Measurements from ENCODE around the gene CPB2. TPM values are rescaled to one million over a fixed set of nuclear protein-coding genes. Genes with fewer than 3 reads are reported as not detected.

The CPB2 gene
- total RNA-seq, 1 donor from 2014 or later: not detected

DNA sequence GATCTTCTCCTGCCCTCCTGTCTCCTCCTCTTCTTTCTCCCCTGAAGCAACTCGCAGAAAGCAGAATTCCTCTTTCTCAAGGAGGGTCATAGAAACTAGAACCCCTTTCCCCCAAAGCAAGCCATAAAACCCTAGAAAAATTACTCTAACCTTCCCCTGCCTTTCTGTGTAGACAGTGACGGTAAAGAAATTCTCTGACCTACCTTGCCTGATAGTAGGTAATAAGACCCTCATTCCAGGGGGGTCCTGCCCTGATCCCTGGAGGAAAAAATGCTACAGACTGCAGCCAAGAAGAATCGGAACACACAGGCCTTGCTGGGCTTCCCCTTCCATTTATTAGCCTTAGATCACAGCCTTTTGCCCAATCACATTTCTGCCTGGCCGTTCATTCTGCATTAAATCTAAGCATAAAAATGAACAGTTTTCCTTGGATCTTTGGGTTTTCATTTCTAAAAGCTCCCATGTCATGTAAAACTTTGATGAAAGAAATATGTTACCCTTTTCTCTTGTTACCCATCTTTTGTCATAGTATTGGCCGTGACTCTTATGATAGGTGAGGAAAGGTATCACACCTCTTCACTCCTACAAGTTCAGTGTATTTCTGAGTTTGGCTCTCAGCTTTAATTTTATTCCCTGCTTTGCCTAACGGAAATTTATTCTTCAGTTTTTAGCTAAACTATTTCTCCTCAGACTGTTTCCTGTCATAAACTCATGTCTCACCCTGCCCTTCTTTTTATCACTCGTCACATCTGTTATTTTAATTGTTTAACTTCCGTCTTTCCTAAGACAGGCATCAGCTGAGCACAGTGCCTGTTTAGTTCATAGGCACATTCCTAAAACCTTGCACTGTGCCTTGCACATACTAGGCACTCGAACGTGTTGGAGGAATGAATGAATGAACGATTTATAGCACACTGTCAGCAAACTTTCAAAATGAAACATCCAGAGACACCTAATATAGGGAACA, 20.4 kb upstream of the CPB2 start:
- intact Hi-C loops (cut with micrococcal nuclease): loop anchor here (5.0 to 10.0 kb wide), 2 partner anchors 320 to 503 kb away; no protein-coding TSS in a partner anchor
- Mint-ChIP-seq H3K27ac (peak overlapping the region; percentile 38), H3K4me1 (ENCODE audit: low read depth) (peaks cover 25% of the 10 kb centered on the region), H3K4me3 (ENCODE audit: low read depth) (no peak overlapping the region), H3K9me3 (no peaks in the 10 kb centered on the region), H3K36me3 (ENCODE audit: low read depth) (peaks cover 51% of the 10 kb centered on the region), H3K27me3 (ENCODE audit: low read depth) (peaks cover under 1% of the 10 kb centered on the region)
- DNase-seq (ENCODE audit: low spot score): no peak

DNA sequence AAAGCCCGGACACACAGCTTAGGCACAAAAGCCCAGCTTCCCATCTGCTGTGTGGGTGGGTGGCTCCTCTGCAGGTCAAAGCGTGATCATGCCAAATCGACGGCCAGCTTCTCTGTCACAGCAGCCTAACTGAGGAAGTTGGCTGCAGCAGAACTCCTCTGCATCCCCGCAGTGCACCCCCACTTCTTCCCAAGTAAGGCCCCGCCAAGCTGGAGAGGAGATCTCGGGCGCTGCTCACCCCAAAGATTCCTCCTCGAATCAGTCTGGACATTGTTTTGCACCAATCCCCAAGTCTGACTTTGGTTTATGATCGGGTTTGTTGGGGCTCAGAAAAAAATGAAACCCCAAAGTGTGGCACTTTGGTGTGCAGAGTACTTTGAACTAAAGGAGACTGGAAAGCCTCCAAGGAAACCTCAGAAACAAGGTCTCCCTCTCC, 19.7 kb upstream of the CPB2 start:
- H3K36me3 Mint-ChIP-seq (ENCODE audit: low read depth): peaks cover 44% of the 10 kb centered on the region
- no peak overlapping the region for H3K4me3 Mint-ChIP-seq (ENCODE audit: low read depth)
- peaks cover 3% of the 10 kb centered on the region for H3K27me3 Mint-ChIP-seq (ENCODE audit: low read depth)
- H3K27ac Mint-ChIP-seq: peak overlapping the region; percentile 38
- no peak for DNase-seq (ENCODE audit: low spot score)
- H3K9me3 Mint-ChIP-seq: no peaks in the 10 kb centered on the region
- peaks cover 25% of the 10 kb centered on the region for H3K4me1 Mint-ChIP-seq (ENCODE audit: low read depth)
- intact Hi-C loops (cut with micrococcal nuclease): loop anchor here (10.0 kb wide), 1 partner anchor 320 kb away; no protein-coding TSS in a partner anchor

DNA sequence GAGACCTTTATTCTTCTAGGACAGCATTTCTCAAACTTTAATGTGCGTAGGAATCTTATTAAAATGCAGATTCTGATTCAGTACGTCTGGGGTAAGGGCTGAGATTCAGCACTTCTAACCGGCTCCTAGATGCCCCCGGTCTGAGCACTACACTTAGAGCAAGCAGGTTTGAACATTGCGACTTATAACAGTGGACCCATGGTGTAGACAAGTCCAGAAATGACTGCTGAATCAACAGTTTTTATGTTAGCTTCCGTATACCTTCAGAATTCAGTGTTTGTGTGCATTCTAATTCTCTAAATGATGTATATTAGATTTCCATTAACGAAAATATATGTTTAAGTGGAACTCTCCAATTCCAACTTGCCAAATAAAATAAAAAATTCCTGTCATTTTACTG, 17.5 kb upstream of the CPB2 start:
- Mint-ChIP-seq H3K9me3 (no peaks in the 10 kb centered on the region), H3K27me3 (ENCODE audit: low read depth) (peaks cover 21% of the 10 kb centered on the region), H3K36me3 (ENCODE audit: low read depth) (peaks cover 24% of the 10 kb centered on the region), H3K4me1 (ENCODE audit: low read depth) (peaks cover 23% of the 10 kb centered on the region), H3K4me3 (ENCODE audit: low read depth) (no peak overlapping the region), H3K27ac (no peak overlapping the region)
- intact Hi-C loops (cut with micrococcal nuclease): loop anchor here (10.0 kb wide), 1 partner anchor 318 kb away; no protein-coding TSS in a partner anchor
- no peak for DNase-seq (ENCODE audit: low spot score)

DNA sequence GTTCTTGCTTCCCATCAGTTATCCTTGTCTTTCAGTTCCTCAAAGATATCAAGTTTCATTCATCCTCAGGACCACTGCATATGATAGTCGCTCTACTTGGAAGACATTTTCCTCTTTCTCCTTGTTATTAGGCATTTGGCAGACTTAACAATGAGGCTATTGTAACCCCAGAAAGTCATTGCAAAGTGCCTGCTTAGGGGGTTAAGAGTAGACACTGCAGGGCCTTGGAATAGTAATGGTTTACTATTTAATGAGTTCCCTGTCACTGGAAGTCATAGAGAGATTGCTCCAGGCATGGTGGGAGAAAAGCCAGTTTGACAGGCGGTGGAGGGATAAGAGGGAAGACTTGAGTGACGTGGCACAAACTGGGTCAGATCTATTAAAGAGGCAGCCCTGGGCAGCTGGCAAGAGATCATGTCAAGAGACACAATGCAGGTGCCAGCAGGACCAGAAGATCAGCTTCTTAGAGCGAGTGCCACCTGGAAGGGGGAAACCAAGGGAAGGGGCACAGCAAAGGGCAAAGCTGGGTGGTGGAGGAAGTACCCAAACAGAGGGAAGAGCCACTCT, 16.8 kb upstream of the CPB2 start:
- peaks cover 18% of the 10 kb centered on the region for H3K36me3 Mint-ChIP-seq (ENCODE audit: low read depth)
- H3K27ac Mint-ChIP-seq: no peak overlapping the region
- DNase-seq (ENCODE audit: low spot score): no peak
- H3K9me3 Mint-ChIP-seq: no peaks in the 10 kb centered on the region
- H3K4me1 Mint-ChIP-seq (ENCODE audit: low read depth): peaks cover 20% of the 10 kb centered on the region
- intact Hi-C loops (cut with micrococcal nuclease): loop anchor here (10.0 kb wide), 1 partner anchor 317 kb away; no protein-coding TSS in a partner anchor
- H3K4me3 Mint-ChIP-seq (ENCODE audit: low read depth): no peak overlapping the region
- H3K27me3 Mint-ChIP-seq (ENCODE audit: low read depth): peaks cover 24% of the 10 kb centered on the region

DNA sequence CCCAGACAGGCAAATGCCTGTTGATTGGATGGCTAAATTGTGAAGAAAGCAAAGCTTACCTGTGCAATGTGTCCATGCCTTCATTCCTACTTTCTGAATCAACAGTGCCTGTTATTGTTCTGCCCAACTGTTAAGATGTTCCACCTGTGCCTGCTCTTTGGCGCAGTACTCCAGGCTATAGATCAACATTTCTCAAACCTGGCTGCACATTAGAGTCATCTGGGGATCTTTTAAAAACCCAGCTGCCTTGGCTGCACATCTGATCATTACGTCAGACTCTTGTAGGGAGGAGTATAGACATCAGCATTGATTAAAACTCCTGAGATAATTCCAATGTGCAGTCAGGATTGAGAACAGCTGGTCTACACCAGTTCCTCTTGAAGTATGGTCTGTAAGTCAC, 16.2 kb upstream of the CPB2 start:
- Mint-ChIP-seq H3K9me3 (no peaks in the 10 kb centered on the region), H3K4me1 (ENCODE audit: low read depth) (peaks cover 14% of the 10 kb centered on the region), H3K27ac (no peak overlapping the region), H3K36me3 (ENCODE audit: low read depth) (peaks cover 11% of the 10 kb centered on the region), H3K4me3 (ENCODE audit: low read depth) (no peak overlapping the region), H3K27me3 (ENCODE audit: low read depth) (peaks cover 26% of the 10 kb centered on the region)
- intact Hi-C loops (cut with micrococcal nuclease): loop anchor here (10.0 kb wide), 1 partner anchor 316 kb away; no protein-coding TSS in a partner anchor
- no peak for DNase-seq (ENCODE audit: low spot score)

DNA sequence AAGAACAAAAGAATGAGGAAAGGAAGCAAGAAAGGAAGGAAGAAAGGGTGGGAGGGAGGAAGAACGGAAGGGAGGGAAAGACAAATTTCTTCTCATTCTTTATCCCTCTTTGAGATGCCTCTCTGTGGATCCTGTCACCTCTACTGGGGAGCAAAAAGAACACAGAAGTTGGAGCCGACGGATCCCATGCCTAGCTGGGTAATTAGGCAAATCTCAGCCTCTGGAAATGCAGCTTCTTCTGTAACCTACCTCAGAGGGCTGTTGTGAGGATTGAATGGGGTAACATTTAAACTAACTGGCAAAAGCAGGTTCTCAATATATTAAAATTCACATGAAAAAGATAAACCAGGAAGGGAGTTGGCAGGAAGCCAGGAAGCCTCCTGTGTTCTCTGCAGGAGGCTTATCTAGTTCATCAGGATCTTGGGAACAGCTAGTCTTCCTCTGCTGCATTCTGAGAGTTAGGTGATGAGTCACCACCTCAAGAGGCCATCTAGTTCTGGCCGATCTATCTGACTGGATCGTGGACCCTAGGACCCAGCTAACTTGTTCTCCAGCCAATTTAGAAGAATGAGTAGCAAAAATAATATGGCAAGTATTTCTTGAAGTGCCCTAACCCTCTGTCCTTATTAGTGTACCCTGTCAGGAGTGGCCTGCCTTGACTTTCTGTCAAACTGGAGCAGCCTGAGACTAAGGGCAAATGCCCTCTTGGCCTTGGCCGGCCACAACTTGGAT, 15.2 kb upstream of the CPB2 start:
- Mint-ChIP-seq H3K4me1 (ENCODE audit: low read depth) (peaks cover 4% of the 10 kb centered on the region), H3K36me3 (ENCODE audit: low read depth) (peaks cover 3% of the 10 kb centered on the region), H3K9me3 (no peaks in the 10 kb centered on the region), H3K4me3 (ENCODE audit: low read depth) (no peak overlapping the region), H3K27ac (no peak overlapping the region), H3K27me3 (ENCODE audit: low read depth) (peaks cover 29% of the 10 kb centered on the region)
- intact Hi-C loops (cut with micrococcal nuclease): loop anchor here (10.0 kb wide), 1 partner anchor 315 kb away; no protein-coding TSS in a partner anchor
- DNase-seq (ENCODE audit: low spot score): no peak

DNA sequence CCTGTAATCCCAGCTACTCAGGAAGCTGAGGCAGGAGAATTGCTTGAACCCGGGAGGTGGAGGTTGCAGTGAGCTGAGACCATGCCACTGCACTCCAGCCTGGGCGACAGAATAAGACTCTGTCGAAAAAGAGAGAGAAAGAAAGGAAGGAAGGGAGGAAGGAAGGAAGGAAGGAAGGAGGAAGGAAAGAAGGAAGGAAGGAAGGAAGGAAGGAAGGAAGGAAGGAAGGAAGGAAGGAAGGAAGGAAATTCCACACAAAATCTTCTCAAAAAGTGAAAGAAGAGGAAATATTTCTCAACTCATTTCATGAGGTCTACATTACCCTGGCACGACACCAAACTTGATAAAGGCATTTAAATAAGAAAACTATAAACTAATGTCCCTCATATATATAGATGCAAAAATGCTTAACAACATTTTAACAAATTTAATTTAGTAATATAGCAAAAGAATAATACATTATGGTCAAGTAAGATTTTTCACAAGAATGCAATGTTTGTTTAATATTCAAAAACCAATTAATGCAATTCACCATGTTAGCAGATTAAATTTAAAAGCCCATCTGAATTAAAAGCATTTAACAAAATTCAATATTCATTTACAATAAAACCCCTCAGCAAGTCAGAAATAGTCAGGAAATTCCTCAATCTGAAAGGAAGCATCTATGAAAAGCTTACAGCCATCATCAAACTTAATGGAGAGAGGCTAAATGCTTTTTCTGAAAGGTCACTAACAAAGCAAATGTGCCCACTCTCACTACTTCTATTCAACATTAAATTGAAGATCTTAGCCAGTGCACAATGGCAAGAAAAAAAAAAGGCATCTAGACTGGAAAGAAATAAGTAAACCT, 12.0 kb upstream of the CPB2 start:
- no peak overlapping the region for H3K27ac Mint-ChIP-seq
- peaks cover 47% of the 10 kb centered on the region for H3K27me3 Mint-ChIP-seq (ENCODE audit: low read depth)

DNA sequence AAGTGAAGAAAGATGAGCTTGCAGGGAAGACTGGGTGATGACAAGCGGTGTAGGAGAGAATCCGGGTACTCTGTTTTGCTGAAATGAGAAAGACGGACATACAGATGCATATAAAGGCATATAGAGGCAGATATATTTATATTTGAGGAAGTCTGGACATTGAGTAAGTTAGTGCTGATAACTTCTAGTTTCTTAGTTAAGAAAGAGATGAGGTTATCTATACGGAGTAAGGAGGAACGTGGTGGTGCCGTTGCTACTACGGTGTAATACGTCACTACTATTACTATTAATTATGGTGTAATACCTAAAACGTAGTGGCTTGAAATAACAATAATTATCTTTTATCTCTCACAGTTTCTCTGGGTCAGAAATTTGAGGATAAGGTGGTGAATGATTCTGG, 9.8 kb upstream of the CPB2 start:
- no peak overlapping the region for H3K4me3 Mint-ChIP-seq (ENCODE audit: low read depth)
- H3K27me3 Mint-ChIP-seq (ENCODE audit: low read depth): peaks cover 51% of the 10 kb centered on the region
- no peak overlapping the region for H3K27ac Mint-ChIP-seq
- no peaks in the 10 kb centered on the region for H3K4me1 Mint-ChIP-seq (ENCODE audit: low read depth)
- H3K36me3 Mint-ChIP-seq (ENCODE audit: low read depth): no peaks in the 10 kb centered on the region
- DNase-seq (ENCODE audit: low spot score): no peak
- intact Hi-C loops (cut with micrococcal nuclease): no loop called here
- no peaks in the 10 kb centered on the region for H3K9me3 Mint-ChIP-seq

More for the DNA sequence above, 12.0 kb upstream of the CPB2 start:
- DNase-seq (ENCODE audit: low spot score): no peak
- intact Hi-C loops (cut with micrococcal nuclease): no loop called here
- Mint-ChIP-seq H3K36me3 (ENCODE audit: low read depth) (no peaks in the 10 kb centered on the region), H3K4me1 (ENCODE audit: low read depth) (no peaks in the 10 kb centered on the region), H3K9me3 (no peaks in the 10 kb centered on the region), H3K4me3 (ENCODE audit: low read depth) (no peak overlapping the region)

DNA sequence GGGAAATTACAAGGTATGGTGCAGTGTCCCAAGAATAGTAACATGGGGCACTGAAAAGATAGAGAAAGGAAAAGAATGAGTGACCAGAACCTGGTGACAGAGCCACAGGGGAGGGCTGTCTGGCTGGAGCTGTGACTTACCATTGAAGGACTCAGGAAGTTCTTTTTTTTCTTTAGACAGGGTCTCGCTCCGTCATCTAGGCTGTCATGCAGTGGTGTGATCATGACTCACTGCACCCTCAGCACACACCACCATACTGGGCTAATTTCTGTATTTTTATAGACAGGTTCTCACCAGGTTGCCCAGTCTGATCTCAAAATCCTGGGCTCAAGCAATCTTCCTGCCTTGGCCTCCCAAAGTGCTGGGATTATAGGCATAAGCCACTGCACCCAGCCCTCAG, 8.8 kb upstream of the CPB2 start:
- Mint-ChIP-seq H3K9me3 (no peaks in the 10 kb centered on the region), H3K27ac (no peak overlapping the region), H3K4me1 (ENCODE audit: low read depth) (no peaks in the 10 kb centered on the region), H3K4me3 (ENCODE audit: low read depth) (no peak overlapping the region), H3K36me3 (ENCODE audit: low read depth) (no peaks in the 10 kb centered on the region), H3K27me3 (ENCODE audit: low read depth) (peaks cover 51% of the 10 kb centered on the region)
- intact Hi-C loops (cut with micrococcal nuclease): no loop called here
- DNase-seq (ENCODE audit: low spot score): no peak

DNA sequence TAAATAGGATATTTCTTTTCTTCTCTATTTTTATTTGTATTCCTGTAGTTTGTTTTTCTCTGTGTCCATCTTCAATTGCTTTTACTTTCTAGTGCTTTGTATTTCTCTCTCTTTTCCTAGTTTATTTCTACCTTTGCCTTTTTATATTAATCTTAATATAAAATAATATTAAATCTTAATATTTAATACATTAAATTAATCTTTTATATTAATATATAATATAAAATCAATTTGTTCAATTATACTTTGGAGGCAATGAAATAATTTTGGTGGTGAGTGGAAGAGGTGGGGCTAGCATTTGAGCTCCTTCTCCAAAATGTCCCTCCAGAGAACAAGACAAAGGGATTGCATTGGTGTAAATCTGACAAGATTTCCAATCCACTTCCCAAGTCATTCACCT, 6.3 kb upstream of the CPB2 start:
- no peak for DNase-seq (ENCODE audit: low spot score)
- Mint-ChIP-seq H3K36me3 (ENCODE audit: low read depth) (no peaks in the 10 kb centered on the region), H3K27ac (no peak overlapping the region), H3K4me1 (ENCODE audit: low read depth) (peaks cover 6% of the 10 kb centered on the region), H3K9me3 (no peaks in the 10 kb centered on the region), H3K4me3 (ENCODE audit: low read depth) (no peak overlapping the region), H3K27me3 (ENCODE audit: low read depth) (peaks cover 44% of the 10 kb centered on the region)
- intact Hi-C loops (cut with micrococcal nuclease): no loop called here

DNA sequence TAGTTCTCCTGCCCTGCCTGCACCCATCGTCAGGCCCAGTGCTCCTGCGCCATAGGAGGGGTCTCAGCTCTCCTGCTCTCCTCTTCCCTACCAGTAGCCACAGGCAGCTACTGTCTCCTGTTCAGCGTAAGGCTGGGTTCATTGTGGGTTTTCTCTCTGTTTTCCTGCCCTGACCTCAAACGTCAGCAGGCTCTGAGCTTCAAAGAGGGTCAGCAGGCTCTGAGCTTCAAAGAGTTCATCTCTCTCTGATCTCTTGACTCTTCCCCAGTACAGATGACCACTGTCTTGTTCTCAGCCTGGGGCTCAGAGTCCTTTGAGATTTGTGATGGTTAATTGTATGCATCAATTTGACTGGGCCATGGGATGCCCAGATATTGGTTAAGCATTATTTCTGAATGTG, 4.6 kb upstream of the CPB2 start:
- Mint-ChIP-seq H3K36me3 (ENCODE audit: low read depth) (no peaks in the 10 kb centered on the region), H3K27me3 (ENCODE audit: low read depth) (peaks cover 43% of the 10 kb centered on the region), H3K9me3 (no peaks in the 10 kb centered on the region), H3K4me3 (ENCODE audit: low read depth) (no peak overlapping the region), H3K27ac (no peak overlapping the region), H3K4me1 (ENCODE audit: low read depth) (peaks cover 6% of the 10 kb centered on the region)
- intact Hi-C loops (cut with micrococcal nuclease): loop anchor here (5.0 kb wide), 1 partner anchor 57 kb away; the partner anchor contains the start of gene ZC3H13
- no peak for DNase-seq (ENCODE audit: low spot score)

All from activated T-helper 2 cell treated with anti-CD3 and anti-CD28 coated beads, Interferon-gamma antibody, Interleukin-2, Interleukin-4, amounts not matched to agents 10 μg/mL and 5 μg/mL and 100 μg/mL, durations not matched to agents 14 hours and 24 hours and 36 hours (primary cell).